Stimulated activated CD8-positive, alpha-beta memory T cell treated with anti-CD3 and anti-CD28 coated beads, Interleukin-15, amount 100 ng/mL, for 4 hours (primary cell): ENCODE data around the gene NBPF3.
"Not testable (repeated sequence)": the region's sequence is repeated elsewhere in the genome, so short reads cannot be mapped to it uniquely, and the experiment has no call there.

ENCODE experiments used
- DNase-seq, 2 donors: peaks; one replicate each; pipeline ENCODE4 v3.0.0-alpha.2; 2020; ENCODE audit warnings: low read depth in 2 of 2

Gene NBPF3, protein sequence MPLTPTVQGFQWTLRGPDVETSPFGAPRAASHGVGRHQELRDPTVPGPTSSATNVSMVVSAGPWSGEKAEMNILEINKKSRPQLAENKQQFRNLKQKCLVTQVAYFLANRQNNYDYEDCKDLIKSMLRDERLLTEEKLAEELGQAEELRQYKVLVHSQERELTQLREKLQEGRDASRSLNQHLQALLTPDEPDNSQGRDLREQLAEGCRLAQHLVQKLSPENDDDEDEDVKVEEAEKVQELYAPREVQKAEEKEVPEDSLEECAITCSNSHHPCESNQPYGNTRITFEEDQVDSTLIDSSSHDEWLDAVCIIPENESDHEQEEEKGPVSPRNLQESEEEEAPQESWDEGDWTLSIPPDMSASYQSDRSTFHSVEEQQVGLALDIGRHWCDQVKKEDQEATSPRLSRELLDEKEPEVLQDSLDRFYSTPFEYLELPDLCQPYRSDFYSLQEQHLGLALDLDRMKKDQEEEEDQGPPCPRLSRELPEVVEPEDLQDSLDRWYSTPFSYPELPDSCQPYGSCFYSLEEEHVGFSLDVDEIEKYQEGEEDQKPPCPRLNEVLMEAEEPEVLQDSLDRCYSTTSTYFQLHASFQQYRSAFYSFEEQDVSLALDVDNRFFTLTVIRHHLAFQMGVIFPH

DNA sequence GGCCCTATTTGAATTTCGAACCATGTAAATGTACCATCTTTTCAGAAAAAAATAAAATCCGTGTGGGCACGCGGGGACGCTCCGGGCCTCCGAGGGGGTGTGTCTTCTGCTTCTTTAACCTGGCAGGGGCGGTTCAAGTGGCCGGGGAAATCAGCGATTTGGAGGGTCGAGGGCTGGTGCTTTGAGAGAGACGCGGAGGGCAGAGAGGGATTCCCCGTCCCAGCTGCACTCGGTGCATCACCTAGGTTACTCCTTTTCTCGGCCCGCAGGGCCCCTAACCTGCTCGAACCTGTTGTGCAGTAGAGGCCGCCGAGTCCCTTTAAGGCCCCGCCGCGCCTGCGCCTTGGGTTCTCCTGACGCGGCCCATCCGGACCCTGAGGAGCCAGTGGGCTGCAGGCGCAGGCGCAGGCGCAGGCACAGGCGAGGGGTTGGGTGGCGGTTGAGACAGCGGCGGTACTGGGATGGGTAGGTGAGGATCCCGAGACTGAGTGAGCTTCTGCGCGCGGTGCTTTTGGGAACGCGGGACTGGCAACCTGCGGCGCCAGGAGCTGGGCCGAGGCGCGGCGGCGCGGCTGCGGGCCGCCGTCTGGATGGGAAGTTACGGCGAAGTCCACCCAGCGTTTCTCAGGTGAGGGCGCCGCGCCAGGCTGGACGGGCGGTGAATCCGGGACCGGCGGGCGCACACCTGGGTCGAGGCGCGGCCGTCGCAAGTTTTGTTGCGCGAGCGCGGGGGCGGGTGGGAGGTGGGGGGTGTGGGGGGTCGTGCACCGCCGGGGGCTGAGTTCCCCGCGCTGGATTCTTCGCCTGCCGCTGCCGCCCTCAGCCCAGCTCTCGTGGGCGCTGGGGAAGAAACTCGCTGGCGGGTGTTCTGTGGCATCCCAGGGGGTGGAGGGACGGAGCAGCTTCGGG is at the start of gene NBPF3:
Gene NBPF3, plus strand, starts transcription at position 417 of the 909 bp plus-strand sequence. CDS start 4,950 bp downstream, outside the sequence.
- peak; percentile 72 to 74 for DNase-seq

DNA sequence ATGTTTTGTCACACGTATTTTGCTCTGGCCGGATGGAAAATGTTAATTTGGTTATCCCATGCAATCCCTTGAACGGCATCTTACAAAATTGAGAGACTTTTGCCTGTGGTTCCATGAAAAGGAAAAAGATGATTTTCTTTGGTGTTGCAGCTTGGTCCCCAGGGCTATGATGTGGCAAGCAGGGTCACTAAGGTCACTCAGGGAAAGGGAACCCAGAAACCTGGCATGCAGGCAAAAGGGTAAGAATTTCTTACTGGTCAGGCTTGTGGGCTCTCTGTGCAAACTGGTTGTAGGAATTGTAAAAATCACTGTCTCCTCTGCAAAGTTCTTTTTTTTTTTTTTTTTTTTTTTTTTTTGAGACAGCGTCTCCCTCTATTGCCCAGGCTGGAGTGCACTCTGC is 48.4 kb upstream of the NBPF3 start:
- no peak for DNase-seq

DNA sequence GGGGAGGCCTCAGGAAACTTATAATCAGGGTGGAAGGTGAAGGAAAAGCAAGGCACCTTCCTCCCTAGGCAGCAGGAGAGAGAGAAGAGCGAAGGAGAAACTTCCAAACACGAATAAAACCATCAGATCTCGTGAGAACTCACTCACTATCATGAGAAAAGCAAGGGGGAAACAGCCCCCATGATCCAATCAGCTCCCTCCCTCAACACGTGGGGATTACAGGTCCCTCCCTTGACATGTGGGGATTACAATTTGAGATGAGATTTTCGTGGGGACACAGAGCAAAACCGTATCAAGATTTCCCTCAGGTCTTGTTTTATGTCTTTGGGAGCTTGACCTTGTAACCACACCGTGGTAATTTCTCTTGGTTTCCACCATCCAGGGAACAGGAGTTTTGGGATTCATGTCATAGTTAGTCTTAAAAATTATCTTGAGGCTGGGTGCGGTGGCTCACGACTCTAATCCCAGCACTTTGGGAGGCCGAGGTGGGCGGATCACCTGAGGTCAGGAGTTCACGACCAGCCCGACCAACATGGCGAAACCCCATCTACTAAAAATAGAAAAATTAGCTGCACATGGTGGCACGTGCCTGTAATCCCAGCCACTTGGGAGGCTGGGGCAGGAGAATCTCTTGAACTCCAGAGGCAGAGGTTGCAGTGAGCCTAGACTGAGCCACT is 47.2 kb upstream of the NBPF3 start:
- no peak for DNase-seq

DNA sequence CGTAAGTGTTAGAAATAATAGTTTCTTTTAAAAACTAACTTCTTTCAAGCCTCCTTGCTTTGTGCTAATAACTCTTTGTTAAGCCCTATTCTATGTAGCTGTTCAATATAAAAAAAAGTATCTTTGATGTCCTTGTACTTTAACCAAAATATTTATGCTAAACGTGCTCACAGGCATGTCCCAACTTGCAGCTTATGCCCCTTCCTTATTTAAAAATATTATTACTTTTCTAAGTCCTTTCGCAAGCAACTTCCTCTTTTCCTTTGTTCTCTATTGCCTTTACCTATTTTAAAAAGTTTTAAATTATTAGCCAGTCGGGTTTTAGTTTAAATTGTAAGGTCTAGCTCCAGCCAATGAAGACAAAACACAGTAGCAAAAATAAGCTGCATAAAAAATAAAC is 43.4 kb upstream of the NBPF3 start:
- DNase-seq: no peak

DNA sequence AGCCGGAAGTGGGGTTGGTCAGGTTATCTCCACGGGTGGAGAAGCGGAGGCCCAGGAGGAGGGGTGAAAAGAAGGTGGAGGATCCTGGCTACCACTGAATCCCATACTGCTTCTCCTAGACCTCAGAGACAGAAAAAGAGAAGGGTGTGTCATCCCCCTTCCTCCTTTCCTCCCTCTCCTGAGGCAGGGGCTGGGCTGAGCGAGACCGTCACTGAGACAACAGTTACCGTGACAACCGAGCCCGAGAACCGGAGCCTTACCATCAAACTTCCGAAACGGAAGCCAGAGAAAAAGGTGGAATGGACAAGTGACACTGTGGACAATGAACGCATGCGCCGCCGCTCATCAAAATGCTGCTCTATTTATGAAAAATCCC is 42.1 kb upstream of the NBPF3 start:
- DNase-seq: no peak

DNA sequence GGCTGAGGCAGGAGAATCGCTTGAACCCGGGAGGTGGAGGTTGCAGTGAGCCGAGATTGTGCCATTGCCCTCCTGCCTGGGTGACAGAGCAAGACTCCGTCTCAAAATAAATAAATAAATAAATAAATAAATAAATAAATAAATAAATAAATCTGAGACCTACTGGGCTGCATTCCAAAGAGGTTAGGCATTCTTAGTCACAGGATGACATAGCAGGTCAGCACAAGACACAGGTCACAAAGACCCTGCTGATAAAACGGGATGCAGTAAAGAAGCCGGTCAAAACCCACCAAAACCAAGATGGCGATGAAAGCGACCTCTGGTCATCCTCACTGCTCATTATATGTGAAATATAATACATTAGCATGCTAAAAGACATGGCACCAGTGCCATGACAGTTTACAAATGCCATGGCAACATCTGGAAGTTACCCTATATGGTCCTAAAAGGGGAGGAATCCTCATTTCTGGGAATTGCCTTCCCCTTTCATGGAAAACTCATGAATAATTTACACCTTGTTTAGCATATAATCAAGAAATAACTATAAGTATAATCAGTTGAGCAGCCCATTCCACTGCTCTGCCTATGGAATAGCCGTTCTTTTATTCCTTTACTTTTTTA is 38.1 kb upstream of the NBPF3 start:
- DNase-seq: not testable (repeated sequence)

DNA sequence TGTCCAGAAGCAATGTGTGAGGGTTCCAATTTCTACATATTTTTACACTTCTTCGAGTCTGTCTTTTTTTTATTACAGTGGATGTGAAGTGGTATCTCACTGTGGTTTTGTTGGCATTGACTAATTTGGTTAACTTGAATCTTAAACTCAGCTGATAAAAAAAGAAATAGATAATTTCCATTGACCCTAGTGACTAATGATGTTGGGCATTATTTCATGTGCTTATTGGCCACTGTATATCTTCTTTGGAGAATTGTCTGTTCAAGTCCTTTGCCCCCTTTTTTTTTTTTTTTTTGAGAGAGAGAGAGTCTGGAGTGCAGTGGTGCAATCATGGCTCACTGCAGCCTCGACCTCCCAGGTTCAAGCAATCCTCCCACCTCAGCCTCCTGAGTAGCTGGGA is 33.3 kb upstream of the NBPF3 start:
- DNase-seq: no peak

DNA sequence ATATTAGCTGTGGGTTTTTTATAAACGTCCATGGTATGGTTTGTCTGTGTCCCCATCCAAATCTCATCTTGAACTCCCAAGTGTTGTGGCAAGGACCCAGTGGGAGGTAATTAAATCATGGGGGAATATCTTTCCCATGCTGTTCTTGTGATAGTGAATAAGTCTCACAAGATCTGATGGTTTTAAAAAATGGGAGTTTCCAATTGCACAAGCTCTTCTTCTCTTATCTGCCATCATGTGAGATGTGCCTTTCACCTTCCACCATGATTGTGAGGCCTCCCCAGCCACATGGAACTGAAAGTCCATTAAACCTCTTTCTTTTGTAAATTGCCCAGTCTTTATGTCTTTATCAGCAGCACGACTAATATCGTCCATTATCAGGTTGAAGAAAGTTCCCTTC is 30.0 kb upstream of the NBPF3 start:
- DNase-seq: not testable (repeated sequence)

DNA sequence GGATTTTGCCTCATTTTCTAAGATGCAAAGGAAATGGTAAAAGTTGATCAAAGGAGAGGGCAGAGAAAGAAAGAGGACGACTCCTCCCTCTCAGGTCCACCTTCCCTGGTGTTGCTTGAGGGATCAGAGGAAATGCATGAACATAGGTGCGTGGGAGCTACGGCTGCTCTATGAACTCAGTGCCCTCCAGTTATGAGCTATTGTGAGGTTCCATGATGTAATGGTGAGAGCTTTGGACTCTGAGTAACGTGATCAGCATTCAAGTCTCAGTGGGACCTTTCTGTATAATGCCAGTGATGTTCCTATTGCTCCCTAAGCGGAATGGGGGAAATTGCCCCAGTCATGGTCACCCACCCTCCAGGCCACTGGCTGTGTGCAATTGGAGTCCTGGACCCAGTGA is 25.9 kb upstream of the NBPF3 start:
- DNase-seq: no peak

DNA sequence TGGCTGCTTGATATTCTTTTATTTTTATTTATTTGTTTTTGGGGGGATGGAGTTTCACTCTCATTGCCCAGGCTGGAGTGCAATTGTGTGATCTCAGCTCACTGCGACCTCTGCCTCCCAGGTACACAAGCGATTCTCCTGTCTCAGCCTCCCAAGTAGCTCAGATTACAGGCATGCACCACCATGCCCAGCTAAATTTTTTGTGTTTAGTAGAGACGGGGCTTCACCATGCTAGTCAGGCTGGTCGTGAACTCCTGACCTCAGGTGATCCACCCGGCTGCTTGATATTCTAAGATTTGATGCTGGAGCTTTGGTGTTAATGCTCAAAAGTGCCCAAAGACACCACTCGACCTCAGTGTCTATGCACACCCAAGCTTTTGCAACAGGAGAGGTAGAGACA is 19.6 kb upstream of the NBPF3 start:
- not testable (repeated sequence) for DNase-seq

DNA sequence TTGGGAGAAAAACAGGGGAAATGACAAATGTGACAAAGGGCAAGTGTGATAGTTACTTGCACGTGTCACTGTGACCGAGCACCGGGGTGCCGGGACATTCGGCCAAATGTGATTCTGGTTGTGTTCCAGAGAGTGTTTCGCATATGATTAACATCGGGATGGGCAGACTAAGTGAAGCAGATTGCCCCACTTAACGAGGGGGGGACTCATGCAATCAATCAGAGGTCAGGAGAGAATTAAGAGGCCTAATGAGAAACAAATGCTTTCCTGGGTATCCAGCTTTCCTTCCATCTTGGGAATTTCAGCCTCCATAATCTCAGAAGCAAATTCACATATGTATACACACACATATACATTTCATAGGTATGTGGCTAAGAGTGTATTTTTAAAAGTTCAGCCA is 18.6 kb upstream of the NBPF3 start:
- DNase-seq: not testable (repeated sequence)

DNA sequence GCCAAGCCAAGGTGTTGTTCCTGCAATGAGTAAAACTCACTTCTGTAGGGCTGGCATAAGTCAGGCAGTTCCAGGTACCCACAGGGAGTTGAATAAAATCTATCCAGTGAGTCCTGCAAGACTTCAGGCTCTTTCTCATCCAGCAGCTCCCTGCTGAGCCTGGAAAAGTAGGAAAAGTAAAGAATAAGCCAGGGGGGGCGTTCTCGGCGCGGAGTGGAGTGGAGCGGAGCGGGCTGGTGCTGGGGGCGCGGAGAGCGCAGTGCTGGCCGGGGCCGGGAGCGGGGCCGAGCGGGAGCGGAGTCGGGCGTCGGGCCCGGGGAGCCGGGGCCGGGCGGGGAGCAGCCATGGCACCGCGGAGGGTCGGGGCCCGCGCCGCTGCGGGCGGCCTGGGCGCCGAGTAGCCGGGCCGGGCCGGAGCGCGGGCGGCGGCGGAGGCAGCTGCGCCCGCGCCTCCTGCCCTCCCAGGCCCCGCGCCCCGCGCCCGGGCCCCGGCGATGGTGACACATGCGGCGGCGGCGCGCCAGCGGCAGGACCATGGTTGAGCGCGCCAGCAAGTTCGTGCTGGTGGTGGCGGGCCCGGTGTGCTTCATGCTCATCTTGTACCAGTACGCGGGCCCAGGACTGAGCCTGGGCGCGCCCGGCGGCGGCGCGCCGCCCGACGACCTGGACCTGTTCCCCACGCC is 12.0 kb upstream of the NBPF3 start:
- not testable (repeated sequence) for DNase-seq

DNA sequence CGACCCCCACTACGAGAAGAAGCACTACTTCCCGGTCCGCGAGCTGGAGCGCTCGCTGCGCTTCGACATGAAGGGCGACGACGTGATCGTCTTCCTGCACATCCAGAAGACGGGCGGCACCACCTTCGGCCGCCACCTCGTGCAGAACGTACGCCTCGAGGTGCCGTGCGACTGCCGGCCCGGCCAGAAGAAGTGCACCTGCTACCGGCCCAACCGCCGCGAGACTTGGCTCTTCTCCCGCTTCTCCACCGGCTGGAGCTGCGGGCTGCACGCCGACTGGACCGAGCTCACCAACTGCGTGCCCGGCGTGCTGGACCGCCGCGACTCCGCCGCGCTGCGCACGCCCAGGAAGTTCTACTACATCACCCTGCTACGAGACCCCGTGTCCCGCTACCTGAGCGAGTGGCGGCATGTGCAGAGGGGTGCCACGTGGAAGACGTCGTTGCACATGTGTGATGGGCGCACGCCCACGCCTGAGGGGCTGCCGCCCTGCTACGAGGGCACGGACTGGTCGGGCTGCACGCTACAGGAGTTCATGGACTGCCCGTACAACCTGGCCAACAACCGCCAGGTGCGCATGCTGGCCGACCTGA is 11.4 kb upstream of the NBPF3 start:
- not testable (repeated sequence) for DNase-seq

DNA sequence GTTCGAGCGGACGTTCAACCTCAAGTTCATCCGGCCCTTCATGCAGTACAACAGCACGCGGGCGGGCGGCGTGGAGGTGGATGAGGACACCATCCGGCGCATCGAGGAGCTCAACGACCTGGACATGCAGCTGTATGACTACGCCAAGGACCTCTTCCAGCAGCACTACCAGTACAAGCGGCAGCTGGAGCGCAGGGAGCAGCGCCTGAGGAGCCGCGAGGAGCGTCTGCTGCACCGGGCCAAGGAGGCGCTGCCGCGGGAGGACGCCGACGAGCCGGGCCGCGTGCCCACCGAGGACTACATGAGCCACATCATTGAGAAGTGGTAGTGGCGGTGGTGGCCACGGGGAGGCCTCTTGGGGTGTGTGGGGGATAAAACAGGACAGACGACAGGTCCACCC is 10.7 kb upstream of the NBPF3 start:
- not testable (repeated sequence) for DNase-seq

DNA sequence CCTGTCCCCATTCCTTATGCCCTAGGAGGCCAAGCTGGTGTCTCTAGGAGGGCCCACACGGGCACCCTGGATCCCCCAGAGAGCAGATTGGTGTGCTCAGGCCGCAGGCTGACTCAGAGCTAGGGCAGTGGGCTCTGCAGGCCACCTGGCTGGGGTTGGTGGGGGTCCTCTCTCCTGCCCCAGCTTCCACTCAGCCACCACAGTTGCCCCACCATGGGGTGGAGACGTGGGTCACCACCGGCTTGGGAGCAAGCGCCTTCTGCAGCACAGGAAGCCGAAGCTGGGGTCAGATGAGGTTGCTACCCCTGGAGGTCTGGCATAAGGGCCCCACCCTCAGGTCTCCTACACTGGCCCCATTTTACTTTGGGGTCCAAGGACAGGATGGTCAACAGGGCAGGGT is 9.1 kb upstream of the NBPF3 start:
- DNase-seq: not testable (repeated sequence)

DNA sequence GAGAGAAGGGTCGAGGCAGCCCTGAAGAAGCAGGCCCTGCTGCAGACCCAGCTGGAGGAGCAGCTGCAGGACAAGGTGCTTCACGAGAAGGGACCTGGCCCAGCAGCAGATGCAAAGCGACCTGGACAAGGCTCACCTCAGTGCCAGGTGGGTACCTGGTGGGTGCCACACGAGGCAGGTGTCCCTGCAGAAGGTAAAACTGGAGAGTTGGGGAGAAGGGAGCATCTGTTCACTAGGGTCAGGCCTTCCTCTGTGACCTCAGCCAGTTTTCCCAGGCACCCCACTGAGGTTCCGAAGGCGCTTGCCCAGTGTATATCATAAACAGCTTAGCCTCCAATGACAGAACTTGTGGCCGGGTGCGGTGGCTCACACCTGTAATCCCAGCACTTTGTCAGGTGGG is 5.5 kb upstream of the NBPF3 start:
- no peak for DNase-seq

DNA sequence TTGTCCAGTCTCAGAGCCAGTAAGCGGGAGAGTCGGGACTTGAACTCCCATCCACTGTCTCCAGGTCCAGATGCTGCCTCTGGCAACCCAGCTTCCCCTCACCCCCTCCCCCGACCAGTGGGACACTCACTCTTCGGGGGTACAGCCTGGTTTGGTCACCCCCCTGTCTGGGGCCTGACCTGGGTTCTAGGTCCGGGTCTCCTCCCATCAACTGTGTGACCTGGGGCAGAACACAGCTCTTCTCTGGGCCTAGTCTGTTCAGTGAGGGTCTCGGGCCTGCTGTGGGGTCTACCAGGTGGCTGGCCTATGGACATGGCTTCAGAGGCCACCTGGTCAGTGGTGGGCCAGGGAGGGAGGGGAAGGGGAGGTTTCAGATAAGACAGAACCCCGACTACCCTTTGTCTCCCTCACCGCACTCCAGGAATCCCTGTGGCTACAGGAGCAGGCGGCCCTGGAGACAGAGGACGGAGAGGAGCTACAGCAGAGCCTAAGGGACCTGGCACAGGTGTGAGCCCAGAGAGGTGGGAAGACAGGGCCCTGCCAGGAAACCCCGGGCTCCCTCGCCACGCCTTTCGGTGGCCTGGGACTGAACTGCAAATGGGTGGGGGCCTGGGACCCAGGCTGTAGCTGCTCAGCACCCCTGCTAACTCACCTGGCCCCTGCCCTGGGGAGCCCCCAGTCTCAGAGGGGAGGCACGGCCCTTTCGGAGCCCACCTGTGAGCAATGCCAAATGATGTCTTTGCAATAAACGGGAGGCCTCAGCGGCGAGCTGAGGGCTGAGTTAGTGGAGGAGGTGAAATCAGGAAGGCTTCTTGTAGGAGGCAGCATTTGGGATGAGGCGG is 4.1 kb upstream of the NBPF3 start:
- DNase-seq: no peak

DNA sequence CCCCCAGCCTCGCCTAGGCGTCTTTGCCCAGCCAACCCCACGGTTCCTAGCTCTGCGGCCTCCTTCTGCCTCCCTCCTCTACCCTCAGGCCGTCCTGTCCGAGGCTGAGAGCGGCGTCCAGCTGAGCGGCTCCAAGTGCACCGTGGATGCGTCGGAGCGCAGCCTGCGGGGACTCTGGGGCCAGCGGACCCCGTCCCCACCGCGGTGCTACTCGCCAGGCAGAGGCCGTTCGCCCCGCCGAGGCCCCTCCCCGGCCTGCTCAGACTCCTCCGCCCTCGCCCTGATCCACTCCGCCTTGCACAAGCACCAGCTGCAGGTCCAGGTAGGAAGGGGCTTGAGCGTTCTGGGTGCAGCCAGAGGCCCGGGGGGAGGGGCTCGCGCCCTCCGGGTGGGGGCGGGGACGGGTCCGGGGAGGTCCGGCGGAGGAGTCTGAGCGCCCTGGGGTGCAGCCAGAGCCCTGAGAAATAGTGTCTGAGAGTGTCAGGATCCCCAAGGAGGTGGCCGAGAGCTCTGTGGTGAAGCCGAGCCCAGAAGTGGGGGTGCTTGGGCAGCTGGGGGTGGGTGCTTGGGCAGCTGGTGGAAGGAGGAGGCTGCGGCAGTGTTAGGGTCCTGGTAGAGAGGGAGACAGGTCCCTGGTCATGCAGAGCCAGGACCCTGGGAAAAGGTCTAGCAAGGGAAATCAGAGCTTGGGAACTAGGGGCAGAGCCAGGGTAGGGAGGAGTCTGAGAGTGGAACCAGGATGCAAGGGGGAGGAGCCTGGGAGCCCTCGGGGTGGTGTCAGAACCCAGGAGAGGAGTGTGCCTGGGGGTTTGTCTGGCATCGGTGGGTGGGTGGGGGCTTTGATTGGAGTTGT is 3.2 kb upstream of the NBPF3 start:
- DNase-seq: no peak

DNA sequence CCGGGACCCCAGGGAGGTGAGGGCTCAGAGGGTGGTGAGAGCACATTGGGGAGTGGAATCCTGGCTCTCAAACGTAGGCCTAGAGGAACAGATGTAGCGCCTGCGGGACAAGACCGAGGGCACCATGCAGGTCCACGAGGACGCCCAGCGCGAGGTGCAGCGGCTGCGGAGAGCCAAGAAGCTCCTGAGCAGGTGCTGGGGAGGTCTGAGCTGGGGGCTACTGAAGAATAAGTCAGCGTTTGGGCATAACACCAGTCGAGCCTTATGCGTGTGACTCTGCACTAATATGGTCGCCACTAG is 2.6 kb upstream of the NBPF3 start:
- DNase-seq: no peak
